Measurements from ENCODE around the gene WIPF1.

The WIPF1 gene

GRCh38 chr2:174529916-174530315, 67.7 kb downstream of the WIPF1 start:
- DNase-seq = no peak

GRCh38 chr2:174527959-174528358, 69.6 kb downstream of the WIPF1 start:
- no peak for DNase-seq

DNA sequence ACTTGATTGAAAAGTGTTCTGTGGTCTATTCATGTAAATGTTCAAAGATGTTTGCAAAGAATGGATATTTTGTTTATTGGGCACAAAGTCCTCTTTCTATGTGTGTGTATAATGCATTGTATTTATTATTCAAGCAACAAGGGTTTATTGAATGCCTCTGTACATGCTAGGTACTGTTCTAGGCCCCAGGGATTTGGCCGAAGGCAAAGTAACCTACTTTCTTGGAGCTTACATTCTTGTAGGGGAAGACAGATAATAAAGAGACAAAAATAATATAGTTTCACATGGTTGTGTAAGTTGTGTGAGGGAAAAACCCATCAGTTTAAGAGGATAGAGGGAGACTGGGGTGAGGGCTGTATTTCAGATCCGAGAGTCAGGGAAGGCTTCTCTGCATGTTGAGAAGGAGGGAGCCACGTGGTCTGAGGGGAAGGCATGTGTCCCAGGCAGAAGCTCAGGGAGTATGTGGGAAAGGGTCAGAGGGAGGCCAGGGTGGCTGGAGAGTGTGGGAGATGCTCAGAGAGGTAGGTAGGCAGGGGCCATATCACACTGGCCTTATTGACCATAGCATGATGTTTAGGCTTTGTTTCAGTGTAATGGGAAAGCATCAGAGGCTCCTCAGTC, 70.4 kb downstream of the WIPF1 start:
- no peak for DNase-seq

- no peak for DNase-seq
Measured at GRCh38 chr2:174524527-174524926, 73.1 kb downstream of the WIPF1 start.

- DNase-seq = no peak
Measured at GRCh38 chr2:174522553-174522952, 75.1 kb downstream of the WIPF1 start.

DNA sequence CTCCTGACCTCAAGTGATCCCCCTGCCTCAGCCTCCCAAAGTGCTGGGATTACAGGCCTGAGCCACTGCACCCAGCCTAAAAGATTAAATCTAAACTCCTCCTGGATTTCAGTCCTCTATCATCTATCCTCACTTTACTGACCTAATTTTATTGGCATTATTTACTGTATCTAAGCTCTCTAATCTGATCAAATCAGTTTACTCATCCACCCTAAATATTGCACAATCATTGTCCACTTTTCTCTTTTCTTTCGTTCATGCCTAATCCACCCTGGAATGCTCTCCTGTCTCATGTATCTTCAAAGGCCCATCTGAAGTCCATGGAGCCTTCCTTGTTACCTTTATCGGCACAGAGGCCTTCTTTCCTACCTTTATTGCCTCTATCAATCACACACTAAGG, 79.2 kb downstream of the WIPF1 start:
- no peak for DNase-seq

- no peak for DNase-seq
Measured at GRCh38 chr2:174516501-174517378, 80.9 kb downstream of the WIPF1 start.

DNA sequence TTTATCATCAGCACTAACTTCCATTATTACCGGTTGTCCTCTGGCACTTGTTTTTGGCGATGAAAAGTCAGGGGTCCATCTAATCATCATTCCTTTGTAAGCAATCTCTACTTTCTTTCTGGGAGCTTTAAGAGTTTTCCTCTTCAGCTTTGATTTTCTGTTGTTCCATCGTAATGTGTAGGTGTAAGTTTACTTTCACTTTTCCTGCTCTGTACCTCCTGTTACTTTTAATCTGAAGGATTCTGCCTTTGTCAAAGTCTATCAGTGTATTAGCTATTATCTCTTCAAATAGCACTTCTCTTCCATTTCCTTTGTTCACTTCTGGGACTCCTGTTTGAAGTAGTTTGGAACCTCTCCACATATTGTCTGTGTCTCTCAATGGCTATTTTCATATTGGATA, 85.3 kb downstream of the WIPF1 start:
- DNase-seq = no peak

- no peak for DNase-seq
Measured at GRCh38 chr2:174511580-174512260, 85.9 kb downstream of the WIPF1 start.

DNA sequence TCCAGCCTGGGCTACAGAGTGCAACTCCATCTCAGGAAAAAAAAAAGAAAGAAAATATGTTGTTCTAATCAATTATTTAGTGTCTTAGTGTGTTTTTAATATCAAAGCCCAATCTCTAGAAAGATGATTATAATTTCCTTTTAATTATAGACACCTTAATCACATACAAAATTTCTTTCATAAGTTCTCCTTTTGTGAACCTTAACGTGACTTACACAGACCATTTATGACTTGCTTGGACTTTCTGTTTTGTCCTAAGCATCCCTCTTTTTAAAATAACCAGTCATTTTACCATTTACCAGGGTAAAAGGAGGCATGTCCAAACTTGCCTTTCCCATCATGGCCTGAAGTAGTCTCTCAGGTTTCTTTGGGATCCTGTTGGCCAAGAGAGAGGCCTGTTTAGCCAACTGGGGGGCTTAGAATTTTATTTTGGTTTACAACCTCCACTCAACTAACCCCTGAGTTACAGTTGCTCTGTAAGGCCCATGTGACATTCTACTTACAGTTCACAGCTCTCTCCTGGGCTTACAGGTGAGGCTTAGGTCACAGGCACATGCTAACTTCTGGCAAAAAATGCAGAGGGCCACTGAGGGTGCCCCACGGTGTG, 86.9 kb downstream of the WIPF1 start:
- DNase-seq = no peak

All from NCI-H1436 treated with DMSO at 0.1 percent for 48 hours (cell line).